Upper lobe of left lung (tissue), 4 donors: ENCODE measurements around the gene CFAP221.

ENCODE experiments used
- EP300 ChIP-seq, 4 donors: sonication (generic); formaldehyde crosslinking; IDR thresholded peaks; one replicate each; pipeline ENCODE4 v1.5.1; 2017; ENCODE audit warnings: antibody characterized with exemption in 4 of 4, control low read depth in 2 of 4
- POLR2A ChIP-seq, 4 donors: fragments of 450-650 bp; IDR thresholded peaks; one replicate each; pipeline ENCODE4 v1.5.1; 2016 to 2017; ENCODE audit warnings: antibody characterized with exemption in 4 of 4, mild to moderate bottlenecking in 2 of 4
- POLR2AphosphoS5 ChIP-seq, 2 donors: sonication (generic); formaldehyde crosslinking; IDR thresholded peaks; one replicate each; pipeline ENCODE4 v1.5.1; 2017; ENCODE audit warnings: antibody characterized with exemption in 2 of 2
- TF ChIP-seq, protein P1 (sequence below), 6 experiments: fragments of 450-650 bp in 4 of 6; fragments of 200-600 bp in 2 of 6; sonication (generic) in 2 of 6; IDR thresholded peaks; one replicate each; pipeline ENCODE4 v1.5.1; 2016 to 2019; ENCODE audit warnings: antibody characterized with exemption in 6 of 6

DNA sequence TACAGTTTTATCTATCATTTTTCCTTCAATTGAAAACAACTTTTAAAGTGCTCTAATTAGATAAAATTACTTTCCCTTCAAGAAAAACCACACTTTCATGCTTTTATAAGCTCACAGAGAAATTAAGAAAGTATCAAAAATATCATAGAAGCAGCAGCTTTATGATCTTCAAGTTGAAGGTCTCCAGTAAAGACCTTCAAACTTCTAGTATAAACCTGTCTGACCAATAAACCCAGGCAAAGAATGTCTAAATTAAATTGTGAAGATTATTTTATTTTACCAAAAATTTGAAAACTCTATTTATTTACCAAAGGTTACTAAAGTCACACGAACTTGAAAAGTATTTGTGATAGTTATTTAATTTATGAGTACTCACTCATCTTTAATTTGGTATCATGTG is 10.7 kb upstream of the CFAP221 start:
- no peak for TF ChIP-seq EP300 (IDR thresholded peaks at IDR 0.05)
- no peak for TF ChIP-seq POLR2A (IDR thresholded peaks at IDR 0.05)
- TF ChIP-seq, protein P1, sequence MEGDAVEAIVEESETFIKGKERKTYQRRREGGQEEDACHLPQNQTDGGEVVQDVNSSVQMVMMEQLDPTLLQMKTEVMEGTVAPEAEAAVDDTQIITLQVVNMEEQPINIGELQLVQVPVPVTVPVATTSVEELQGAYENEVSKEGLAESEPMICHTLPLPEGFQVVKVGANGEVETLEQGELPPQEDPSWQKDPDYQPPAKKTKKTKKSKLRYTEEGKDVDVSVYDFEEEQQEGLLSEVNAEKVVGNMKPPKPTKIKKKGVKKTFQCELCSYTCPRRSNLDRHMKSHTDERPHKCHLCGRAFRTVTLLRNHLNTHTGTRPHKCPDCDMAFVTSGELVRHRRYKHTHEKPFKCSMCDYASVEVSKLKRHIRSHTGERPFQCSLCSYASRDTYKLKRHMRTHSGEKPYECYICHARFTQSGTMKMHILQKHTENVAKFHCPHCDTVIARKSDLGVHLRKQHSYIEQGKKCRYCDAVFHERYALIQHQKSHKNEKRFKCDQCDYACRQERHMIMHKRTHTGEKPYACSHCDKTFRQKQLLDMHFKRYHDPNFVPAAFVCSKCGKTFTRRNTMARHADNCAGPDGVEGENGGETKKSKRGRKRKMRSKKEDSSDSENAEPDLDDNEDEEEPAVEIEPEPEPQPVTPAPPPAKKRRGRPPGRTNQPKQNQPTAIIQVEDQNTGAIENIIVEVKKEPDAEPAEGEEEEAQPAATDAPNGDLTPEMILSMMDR (IDR thresholded peaks at IDR 0.05): no peak
- TF ChIP-seq POLR2AphosphoS5 (IDR thresholded peaks at IDR 0.05): no peak
